ENCODE data around the gene ARF4.
A peak's percentile ranks its signal among the peaks of the same experiment; 100 is the strongest.

Gene ARF4

GRCh38 chr3:57577801-57578200 lies 19.3 kb downstream of the ARF4 start:
- no peak for DNase-seq (ENCODE audit: low read depth)

- no peak for DNase-seq (ENCODE audit: low read depth)
Observed at GRCh38 chr3:57575966-57576626, 21.0 kb downstream of the ARF4 start.

GRCh38 chr3:57572096-57572495 lies 25.0 kb downstream of the ARF4 start:
- no peak for DNase-seq (ENCODE audit: low read depth)

- DNase-seq (ENCODE audit: low read depth): no peak
Observed at GRCh38 chr3:57570878-57571277, 26.3 kb downstream of the ARF4 start.

- no peak for DNase-seq (ENCODE audit: low read depth)
Observed at GRCh38 chr3:57569859-57570450, 27.2 kb downstream of the ARF4 start.

GRCh38 chr3:57559526-57559925 lies 37.6 kb downstream of the ARF4 start:
- DNase-seq (ENCODE audit: low read depth): no peak

GRCh38 chr3:57557085-57557537 lies 40.0 kb downstream of the ARF4 start:
- DNase-seq (ENCODE audit: low read depth): no peak

GRCh38 chr3:57556459-57557084 lies 40.6 kb downstream of the ARF4 start:
- DNase-seq (ENCODE audit: low read depth): peak; percentile 19

- peak; percentile 66 for DNase-seq (ENCODE audit: low read depth)
Observed at GRCh38 chr3:57555738-57556458, 41.2 kb downstream of the ARF4 start, which contains the start of gene PDE12. Gene PDE12 (plus strand): TSS chr3:57556274. CDS start chr3:57556380, 106 bp downstream.

GRCh38 chr3:57555306-57555705 lies 41.8 kb downstream of the ARF4 start:
- DNase-seq (ENCODE audit: low read depth): no peak

- DNase-seq (ENCODE audit: low read depth): no peak
Observed at GRCh38 chr3:57546616-57547015, 50.5 kb downstream of the ARF4 start.

GRCh38 chr3:57545636-57546268 lies 51.4 kb downstream of the ARF4 start:
- DNase-seq (ENCODE audit: low read depth): no peak

GRCh38 chr3:57544181-57545125 lies 52.7 kb downstream of the ARF4 start, which contains the start of gene DNAH12:
Gene DNAH12 (minus strand): TSS chr3:57544344. CDS start chr3:57542870, 1,474 bp downstream.
- no peak for DNase-seq (ENCODE audit: low read depth)

GRCh38 chr3:57538465-57538864 lies 58.7 kb downstream of the ARF4 start:
- DNase-seq (ENCODE audit: low read depth): no peak

- no peak for DNase-seq (ENCODE audit: low read depth)
Observed at GRCh38 chr3:57530071-57530608, 67.0 kb downstream of the ARF4 start.
